GM23248 (cell line): ENCODE data around the gene NSF. TPM values are rescaled to one million over a fixed set of nuclear protein-coding genes. Genes with fewer than 3 reads are reported as not detected.

Source experiments
- DNase-seq: peaks from one replicate; pipeline ENCODE4 v3.0.0-alpha.2; 2015
- H2AFZ ChIP-seq: fragments of 200-600 bp; sonication (generic); 2 replicates; pipeline ENCODE4 v1.6.1; 2016; ENCODE audit warnings: antibody characterized with exemption
- H3F3A ChIP-seq: fragments of 200-600 bp; sonication (generic); 2 replicates; pipeline ENCODE4 v1.6.1; 2016; ENCODE audit warnings: mild to moderate bottlenecking, antibody characterized with exemption, mixed run types; ENCODE audit not compliant: insufficient read depth
- H3K27ac ChIP-seq: fragments of 200-600 bp; sonication (generic); 2 replicates; pipeline ENCODE4 v1.5.1; 2016; ENCODE audit warnings: mild to moderate bottlenecking
- H3K27me3 ChIP-seq: fragments of 200-600 bp; sonication (generic); replicated peaks from 2 replicates; pipeline ENCODE4 v1.6.1; 2016; ENCODE audit warnings: mild to moderate bottlenecking; ENCODE audit not compliant: insufficient read depth
- H3K36me3 ChIP-seq: fragments of 200-600 bp; sonication (generic); 2 replicates; pipeline ENCODE4 v1.6.1; 2016; ENCODE audit warnings: low read depth, mild to moderate bottlenecking
- H3K4me1 ChIP-seq: fragments of 200-600 bp; sonication (generic); 2 replicates; pipeline ENCODE4 v1.6.1; 2016; ENCODE audit warnings: mild to moderate bottlenecking; ENCODE audit not compliant: insufficient read depth
- H3K4me2 ChIP-seq: fragments of 200-600 bp; sonication (generic); one replicate; pipeline ENCODE4 v1.6.1; 2016; ENCODE audit warnings: mild to moderate bottlenecking; ENCODE audit not compliant: unreplicated experiment
- H3K4me3 ChIP-seq: fragments of 200-600 bp; sonication (generic); 2 replicates; pipeline ENCODE4 v1.5.1; 2016; ENCODE audit warnings: mild to moderate bottlenecking
- H3K79me2 ChIP-seq: fragments of 200-600 bp; sonication (generic); 2 replicates; pipeline ENCODE4 v1.6.1; 2016; ENCODE audit warnings: mild to moderate bottlenecking; ENCODE audit not compliant: insufficient read depth
- H3K9ac ChIP-seq: fragments of 200-600 bp; sonication (generic); 2 replicates; pipeline ENCODE4 v1.6.1; 2016; ENCODE audit warnings: mild to moderate bottlenecking
- H3K9me2 ChIP-seq: fragments of 200-600 bp; sonication (generic); 2 replicates; pipeline ENCODE4 v1.6.1; 2016; ENCODE audit warnings: mixed run types, mild to moderate bottlenecking, moderate library complexity; ENCODE audit not compliant: insufficient read depth
- H3K9me3 ChIP-seq: fragments of 200-600 bp; sonication (generic); one replicate; pipeline ENCODE4 v1.6.1; 2017; ENCODE audit warnings: low read depth
- H4K20me1 ChIP-seq: fragments of 200-600 bp; sonication (generic); 2 replicates; pipeline ENCODE4 v1.6.0; 2016; ENCODE audit not compliant: insufficient read depth
- EZH2 ChIP-seq: fragments of 200-600 bp; sonication (generic); IDR thresholded peaks from 2 replicates; pipeline ENCODE4 v1.6.1; 2018; ENCODE audit warnings: antibody characterized with exemption, mild to moderate bottlenecking; ENCODE audit not compliant: insufficient read depth, poor library complexity, severe bottlenecking
- EZH2phosphoT487 ChIP-seq: fragments of 200-600 bp; sonication (generic); IDR thresholded peaks from 2 replicates; pipeline ENCODE4 v1.6.1; 2018; ENCODE audit warnings: antibody characterized with exemption, moderate library complexity, mild to moderate bottlenecking, low read depth; ENCODE audit not compliant: insufficient read depth
- WGBS, 2 experiments: methylation state at CpG; one replicate each; pipeline ENCODE4 v1.1.6; 2015 to 2017; ENCODE audit warnings: low lambda C conversion rate in 2 of 2, low coverage in 1 of 2; ENCODE audit errors: missing lambda C conversion rate in 2 of 2; 5-methylcytosine and 5-hydroxymethylcytosine counted together
- in situ Hi-C: fragments of 300-500 bp; cut with MboI; formaldehyde crosslinking; loops from 2 replicates; pipeline ENCODE4 v1.15.0; 2020
- polyA plus RNA-seq: library from polyadenylated mRNA; unstranded; fragments of >200 nt; fragmentation: Nextera tagmentation; extraction: Ambion mirVana; gene quantifications from 2 replicates; pipeline ENCODE4 v1.2.1, GENCODE V29; 2016
- total RNA-seq: library from RNA; depleted of rRNA; stranded (reverse); fragments of >200 nt; shearing (Covaris generic); gene quantifications from 2 replicates; pipeline ENCODE4 v1.2.3, GENCODE V29; 2014

Gene NSF
- total and polyA plus RNA-seq, 2 experiments from 2014 or later: 44.2 to 44.9 TPM

DNA sequence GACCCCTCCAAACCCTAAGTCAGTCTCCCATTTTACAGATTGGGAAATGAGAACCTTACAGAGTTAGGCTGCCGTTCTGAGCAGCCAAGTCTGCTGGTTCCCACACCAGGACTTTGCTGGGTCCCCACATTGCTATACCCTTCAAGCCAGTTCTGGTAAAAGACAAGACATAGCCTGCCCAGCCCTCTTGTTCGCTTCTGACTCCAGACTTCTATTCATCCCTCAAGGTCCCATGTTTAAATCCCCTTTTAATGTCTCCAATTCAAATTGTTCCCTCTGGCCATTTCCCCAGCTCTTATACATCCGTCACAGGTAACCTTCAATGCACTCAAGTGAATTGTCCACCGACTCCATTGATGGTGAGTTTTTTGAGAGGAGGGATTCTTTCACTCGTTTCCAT is 197.8 kb downstream of the NSF start:
- Histone ChIP-seq H3K4me2 (no peak overlapping the region), H3K4me1 (no peaks in the 10 kb centered on the region), H3K79me2 (no peaks in the 10 kb centered on the region), H3K9me3 (no peaks in the 10 kb centered on the region), H3K9ac (no peak overlapping the region), H2AFZ (no peak overlapping the region), H3F3A (no peaks in the 10 kb centered on the region), H3K9me2 (no peaks in the 10 kb centered on the region), H3K4me3 (no peak overlapping the region), H4K20me1 (no peaks in the 10 kb centered on the region), H3K36me3 (no peaks in the 10 kb centered on the region), H3K27ac (no peak overlapping the region), H3K27me3 (peaks cover 9% of the 10 kb centered on the region)
- in situ Hi-C loops: no loop called here
- TF ChIP-seq EZH2phosphoT487 (no peak), EZH2 (no peak)
- DNase-seq: no peak
- 81 to 85% methylated on average over 5 of the region's 5 CpGs for WGBS, 2 experiments

DNA sequence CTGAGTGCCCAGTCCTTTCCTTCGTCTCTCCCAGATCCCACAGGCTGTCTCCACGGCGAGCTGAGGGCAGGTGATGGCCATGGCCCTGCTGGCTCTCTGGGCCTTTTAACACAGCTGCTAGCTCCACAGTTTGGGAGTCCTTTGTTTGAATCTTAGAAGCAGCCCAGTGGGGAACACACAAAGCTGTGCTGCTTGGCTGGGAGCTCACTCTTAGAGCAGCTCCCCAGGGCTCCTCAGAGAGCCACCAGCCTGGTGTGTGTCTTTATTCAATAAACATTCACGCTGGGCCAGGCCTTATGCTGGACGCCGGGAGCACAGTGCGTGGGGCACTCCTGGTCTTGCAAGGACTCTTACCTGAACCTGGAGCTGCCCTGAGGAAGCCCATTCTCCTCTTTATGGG is 198.3 kb downstream of the NSF start:
- Histone ChIP-seq H3K9me3 (no peaks in the 10 kb centered on the region), H3K9me2 (no peaks in the 10 kb centered on the region), H3K9ac (no peak overlapping the region), H3K4me3 (no peak overlapping the region), H3K27me3 (peaks cover 14% of the 10 kb centered on the region), H3K36me3 (no peaks in the 10 kb centered on the region), H2AFZ (no peak overlapping the region), H3F3A (no peaks in the 10 kb centered on the region), H4K20me1 (no peaks in the 10 kb centered on the region), H3K79me2 (no peaks in the 10 kb centered on the region), H3K27ac (no peak overlapping the region), H3K4me2 (no peak overlapping the region), H3K4me1 (no peaks in the 10 kb centered on the region)
- 85 to 92% methylated on average over 7 of the region's 7 CpGs for WGBS, 2 experiments
- in situ Hi-C loops: no loop called here
- TF ChIP-seq EZH2phosphoT487 (no peak), EZH2 (no peak)
- no peak for DNase-seq

GRCh38 chr17:46789610-46790009 is 199.1 kb downstream of the NSF start:
- WGBS, 2 experiments: 91 to 98% methylated on average over 5 to 8 of the region's 8 CpGs
- no peak for TF ChIP-seq EZH2phosphoT487
- TF ChIP-seq EZH2: no peak
- Histone ChIP-seq H3K9ac (no peak overlapping the region), H3K27me3 (peaks cover 16% of the 10 kb centered on the region), H3K27ac (no peak overlapping the region), H4K20me1 (no peaks in the 10 kb centered on the region), H3K79me2 (no peaks in the 10 kb centered on the region), H3K4me2 (no peak overlapping the region), H3K4me1 (no peaks in the 10 kb centered on the region), H3F3A (no peaks in the 10 kb centered on the region), H3K9me2 (no peaks in the 10 kb centered on the region), H2AFZ (no peak overlapping the region), H3K36me3 (no peaks in the 10 kb centered on the region), H3K4me3 (no peak overlapping the region), H3K9me3 (no peaks in the 10 kb centered on the region)
- in situ Hi-C loops: no loop called here
- no peak for DNase-seq

DNA sequence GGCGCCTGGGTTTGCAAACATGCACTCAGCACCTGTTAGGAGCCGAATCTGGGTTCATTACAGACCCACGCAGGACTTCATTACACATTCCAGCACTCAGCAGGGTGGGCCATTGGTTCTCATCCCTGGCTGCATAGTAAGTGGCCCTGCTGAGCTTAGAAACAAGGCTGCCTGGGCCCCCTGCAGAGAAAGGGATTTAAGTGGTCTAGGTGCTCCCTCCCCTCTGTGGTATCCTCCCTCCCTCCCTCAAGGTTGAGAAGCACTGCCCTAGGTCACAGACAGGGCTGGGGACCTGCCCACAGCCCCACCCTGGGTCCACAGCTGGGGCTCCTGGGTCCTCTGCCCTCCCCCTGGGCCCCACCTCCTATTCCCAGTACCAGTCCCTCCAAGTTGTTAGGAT is 199.7 kb downstream of the NSF start:
- 61 to 66% methylated on average over 3 of the region's 3 CpGs for WGBS, 2 experiments

GRCh38 chr17:46791531-46791930 is 201.1 kb downstream of the NSF start:
- in situ Hi-C loops: no loop called here
- TF ChIP-seq EZH2: no peak

More for the DNA sequence above, 199.7 kb downstream of the NSF start:
- Histone ChIP-seq H3F3A (no peaks in the 10 kb centered on the region), H3K79me2 (no peaks in the 10 kb centered on the region), H3K9ac (no peak overlapping the region), H3K9me3 (no peaks in the 10 kb centered on the region), H3K27ac (no peak overlapping the region), H4K20me1 (no peaks in the 10 kb centered on the region), H3K36me3 (no peaks in the 10 kb centered on the region), H3K4me2 (no peak overlapping the region), H3K27me3 (peaks cover 16% of the 10 kb centered on the region), H3K9me2 (no peaks in the 10 kb centered on the region), H3K4me1 (no peaks in the 10 kb centered on the region), H3K4me3 (no peak overlapping the region), H2AFZ (no peak overlapping the region)
- TF ChIP-seq EZH2 (no peak), EZH2phosphoT487 (no peak)
- no peak for DNase-seq
- in situ Hi-C loops: no loop called here

More at GRCh38 chr17:46791531-46791930, 201.1 kb downstream of the NSF start:
- no peak for DNase-seq
- Histone ChIP-seq H3K27me3 (peaks cover 28% of the 10 kb centered on the region), H3K4me2 (no peak overlapping the region), H3F3A (no peaks in the 10 kb centered on the region), H3K27ac (no peak overlapping the region), H3K79me2 (no peaks in the 10 kb centered on the region), H3K36me3 (no peaks in the 10 kb centered on the region), H2AFZ (no peak overlapping the region), H4K20me1 (no peaks in the 10 kb centered on the region), H3K4me3 (no peak overlapping the region), H3K9me3 (no peaks in the 10 kb centered on the region), H3K9me2 (no peaks in the 10 kb centered on the region), H3K9ac (no peak overlapping the region), H3K4me1 (no peaks in the 10 kb centered on the region)
- 62 to 67% methylated on average over 5 of the region's 5 CpGs for WGBS, 2 experiments
